ENCODE measurements around the gene DUS1L.
A peak's percentile ranks its signal among the peaks of the same experiment; 100 is the strongest.

Gene DUS1L

DNA sequence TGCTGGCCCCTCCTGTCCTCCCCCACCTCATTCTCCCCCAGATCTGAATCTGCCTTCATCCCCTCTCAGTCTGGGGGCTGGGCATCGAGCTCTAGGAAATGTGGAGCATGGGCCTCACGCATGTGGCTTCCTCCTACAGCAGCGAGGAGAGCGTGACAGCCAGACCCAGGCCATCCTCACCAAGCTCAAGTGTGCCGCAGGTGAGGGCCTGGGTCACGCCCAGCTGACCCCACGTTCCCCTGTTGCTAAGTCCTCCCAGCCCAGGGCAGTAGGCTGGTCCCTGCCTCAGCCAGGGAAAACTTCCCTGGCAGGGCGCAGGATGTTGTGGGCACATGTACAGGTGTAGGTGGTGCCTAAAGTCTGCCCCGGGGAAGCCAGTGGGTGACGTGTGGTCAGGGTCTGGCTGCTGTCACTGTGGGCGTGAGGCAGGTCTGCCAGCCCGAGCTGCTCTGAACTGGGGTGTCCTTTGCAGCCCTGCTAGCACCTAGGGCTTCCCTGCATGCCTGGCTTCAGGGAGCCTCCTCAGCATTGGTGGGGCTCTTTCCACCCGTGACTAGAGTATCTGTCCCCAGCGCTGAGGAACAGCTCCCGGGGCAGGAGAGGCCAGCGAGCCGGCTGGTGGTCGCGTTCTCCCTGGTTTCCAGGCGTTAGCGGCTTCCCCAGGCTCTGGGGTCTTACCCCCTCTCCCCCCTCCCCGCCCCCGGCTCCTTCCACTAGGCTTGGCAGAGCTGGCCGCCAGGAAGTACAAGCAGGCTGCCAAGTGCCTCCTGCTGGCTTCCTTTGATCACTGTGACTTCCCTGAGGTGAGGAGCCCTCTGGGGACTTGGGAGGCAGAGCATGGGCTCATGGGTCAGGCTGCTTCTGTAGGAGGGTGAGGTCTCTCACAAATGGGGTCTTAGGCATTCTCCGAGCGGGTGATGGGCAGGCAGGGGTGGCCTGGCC, 10.3 kb downstream of the DUS1L start:
- in situ Hi-C loops (cut with MboI; ENCODE audit: low sequenced_read_pairs), result no loop called here
- Histone ChIP-seq H3K4me1 (peaks cover 3% of the 10 kb centered on the region; the same call in 1 of the 2 replicates), H3K36me3 (replicated peaks) (peaks cover 68% of the 10 kb centered on the region), H3K27me3 (ENCODE audit: low read depth) (no peaks in the 10 kb centered on the region), H3K4me3 (no peak overlapping the region), H3K9me3 (no peaks in the 10 kb centered on the region)
- no peak for DNase-seq (ENCODE audit: low spot score in 2 of 2)

DNA sequence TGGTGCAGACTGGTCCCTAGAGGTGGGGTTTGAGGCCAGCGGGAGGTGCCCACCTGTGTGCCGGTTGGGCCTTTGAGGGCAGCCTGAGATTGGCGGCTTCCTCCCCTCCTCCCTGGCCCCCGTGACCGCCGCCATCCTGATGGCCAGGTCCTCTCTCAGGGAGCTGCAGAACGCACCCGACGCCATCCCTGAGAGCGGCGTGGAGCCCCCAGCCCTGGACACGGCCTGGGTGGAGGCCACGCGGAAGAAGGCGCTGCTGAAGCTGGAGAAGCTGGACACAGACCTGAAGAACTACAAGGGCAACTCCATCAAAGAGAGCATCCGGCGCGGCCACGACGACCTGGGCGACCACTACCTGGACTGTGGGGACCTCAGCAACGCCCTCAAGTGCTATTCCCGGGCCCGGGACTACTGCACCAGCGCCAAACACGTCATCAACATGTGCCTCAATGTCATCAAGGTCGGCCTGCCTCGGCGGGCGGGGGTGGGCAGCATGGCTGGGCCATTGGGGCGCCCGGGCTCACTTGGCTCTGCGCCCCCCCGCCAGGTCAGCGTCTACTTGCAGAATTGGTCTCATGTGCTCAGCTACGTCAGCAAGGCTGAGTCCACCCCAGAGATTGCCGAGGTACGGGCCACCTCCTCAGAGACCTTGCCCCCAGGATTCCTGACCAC, 11.1 kb downstream of the DUS1L start:
- Histone ChIP-seq H3K36me3 (replicated peaks) (peaks cover 62% of the 10 kb centered on the region), H3K27me3 (ENCODE audit: low read depth) (no peaks in the 10 kb centered on the region), H3K9me3 (no peaks in the 10 kb centered on the region), H3K4me1 (peaks cover 3% of the 10 kb centered on the region; the same call in 1 of the 2 replicates), H3K4me3 (no peak overlapping the region)
- no peak for DNase-seq (ENCODE audit: low spot score in 2 of 2)
- in situ Hi-C loops (cut with MboI; ENCODE audit: low sequenced_read_pairs), result no loop called here

GRCh38 chr17:82053556-82054263, 11.9 kb downstream of the DUS1L start:
- no peaks in the 10 kb centered on the region for H3K27me3 ChIP-seq (ENCODE audit: low read depth)
- in situ Hi-C loops (cut with MboI; ENCODE audit: low sequenced_read_pairs), result no loop called here
- H3K4me1 ChIP-seq, result peaks cover 3% of the 10 kb centered on the region; the same call in 1 of the 2 replicates
- H3K9me3 ChIP-seq, result no peaks in the 10 kb centered on the region
- DNase-seq (ENCODE audit: low spot score in 2 of 2), result no peak
- H3K4me3 ChIP-seq, result peak overlapping the region; percentile 71; the same call in 1 of the 2 replicates
- peaks cover 59% of the 10 kb centered on the region for H3K36me3 ChIP-seq (replicated peaks)

- in situ Hi-C loops (cut with MboI; ENCODE audit: low sequenced_read_pairs), result no loop called here
- H3K36me3 ChIP-seq (replicated peaks), result peaks cover 53% of the 10 kb centered on the region
- H3K4me3 ChIP-seq, result peak overlapping the region; percentile 71
- no peaks in the 10 kb centered on the region for H3K9me3 ChIP-seq
- H3K27me3 ChIP-seq (ENCODE audit: low read depth), result no peaks in the 10 kb centered on the region
- DNase-seq (ENCODE audit: low spot score in 2 of 2), result no peak
- H3K4me1 ChIP-seq, result peaks cover 3% of the 10 kb centered on the region; the same call in 1 of the 2 replicates
Observed at GRCh38 chr17:82053130-82053529, 12.5 kb downstream of the DUS1L start.

- H3K36me3 ChIP-seq (replicated peaks), result peaks cover 48% of the 10 kb centered on the region
- in situ Hi-C loops (cut with MboI; ENCODE audit: low sequenced_read_pairs), result no loop called here
- DNase-seq (ENCODE audit: low spot score in 2 of 2), result no peak
Observed at GRCh38 chr17:82052638-82053059, 13.0 kb downstream of the DUS1L start.

DNA sequence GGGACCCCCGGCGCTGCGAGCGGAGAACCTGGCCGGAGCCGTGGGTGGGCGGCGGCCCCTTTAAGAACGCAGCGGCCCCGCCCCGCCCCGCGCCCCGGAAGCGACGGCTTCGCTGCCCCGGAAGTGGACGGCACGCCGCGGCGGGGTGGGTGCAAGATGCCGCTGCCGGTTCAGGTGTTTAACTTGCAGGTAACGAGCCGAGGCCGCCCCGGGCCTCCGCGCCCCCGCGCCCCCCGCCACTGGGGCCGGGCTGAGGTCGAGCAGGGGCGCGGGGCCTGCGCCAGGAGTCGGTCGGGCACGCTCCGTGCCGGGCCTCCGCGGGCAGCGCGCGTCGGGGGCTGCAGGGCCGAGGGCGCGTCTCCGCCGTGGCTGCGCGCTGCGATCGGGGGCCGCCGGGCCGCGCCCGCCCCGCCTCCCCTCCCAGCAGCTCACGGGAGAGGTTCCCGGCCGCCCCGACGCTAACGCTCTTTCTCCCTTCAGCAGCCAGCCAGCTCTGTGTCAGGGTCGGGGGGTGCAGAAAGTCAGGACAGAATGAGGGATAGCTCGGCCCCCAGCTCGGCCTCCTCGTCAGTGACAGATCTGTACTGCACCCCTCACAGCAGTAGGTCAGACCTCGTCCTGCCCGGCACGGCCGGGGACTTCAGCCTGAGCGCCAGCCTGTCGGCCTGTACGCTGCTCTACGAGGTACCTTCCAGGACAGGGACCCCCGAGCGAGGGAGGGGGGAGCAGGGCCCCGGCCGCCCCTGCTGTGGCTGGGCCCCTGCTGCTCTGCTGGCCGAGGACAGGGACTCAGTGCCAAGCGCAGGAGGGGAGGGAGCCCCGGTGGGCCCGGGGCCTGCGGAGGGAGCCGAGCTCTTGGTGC, 13.6 kb downstream of the DUS1L start, which contains the start of the genes GPS1 and RFNG:
TSS of gene GPS1 (plus strand) at position 123 of the 862 bp plus-strand sequence. CDS start at position 157, 34 bp downstream.
TSS of gene RFNG (minus strand) at position 36 of the 862 bp plus-strand sequence. CDS start 45 bp downstream, outside the sequence.
- in situ Hi-C loops (cut with MboI; ENCODE audit: low sequenced_read_pairs), result no loop called here
- Histone ChIP-seq H3K36me3 (replicated peaks) (peaks cover 42% of the 10 kb centered on the region), H3K27me3 (ENCODE audit: low read depth) (no peaks in the 10 kb centered on the region), H3K9me3 (no peaks in the 10 kb centered on the region), H3K4me1 (peaks cover 3% of the 10 kb centered on the region; the same call in 1 of the 2 replicates), H3K4me3 (peak within 1 kb of the TSS; percentile 71)
- peak; percentile 62 to 86 for DNase-seq (ENCODE audit: low spot score in 2 of 2)

More at GRCh38 chr17:82052638-82053059, 13.0 kb downstream of the DUS1L start:
- Histone ChIP-seq H3K4me1 (peaks cover 3% of the 10 kb centered on the region; the same call in 1 of the 2 replicates), H3K4me3 (peak overlapping the region; percentile 71), H3K27me3 (ENCODE audit: low read depth) (no peaks in the 10 kb centered on the region), H3K9me3 (no peaks in the 10 kb centered on the region)

- H3K4me3 ChIP-seq, result peak overlapping the region; percentile 71
- H3K36me3 ChIP-seq (replicated peaks), result peaks cover 32% of the 10 kb centered on the region
- DNase-seq (ENCODE audit: low spot score in 2 of 2), result no peak
- H3K27me3 ChIP-seq (ENCODE audit: low read depth), result no peaks in the 10 kb centered on the region
- no peaks in the 10 kb centered on the region for H3K9me3 ChIP-seq
- in situ Hi-C loops (cut with MboI; ENCODE audit: low sequenced_read_pairs), result no loop called here
- H3K4me1 ChIP-seq, result peaks cover 3% of the 10 kb centered on the region; the same call in 1 of the 2 replicates
Observed at GRCh38 chr17:82050761-82051641, 14.6 kb downstream of the DUS1L start.

DNA sequence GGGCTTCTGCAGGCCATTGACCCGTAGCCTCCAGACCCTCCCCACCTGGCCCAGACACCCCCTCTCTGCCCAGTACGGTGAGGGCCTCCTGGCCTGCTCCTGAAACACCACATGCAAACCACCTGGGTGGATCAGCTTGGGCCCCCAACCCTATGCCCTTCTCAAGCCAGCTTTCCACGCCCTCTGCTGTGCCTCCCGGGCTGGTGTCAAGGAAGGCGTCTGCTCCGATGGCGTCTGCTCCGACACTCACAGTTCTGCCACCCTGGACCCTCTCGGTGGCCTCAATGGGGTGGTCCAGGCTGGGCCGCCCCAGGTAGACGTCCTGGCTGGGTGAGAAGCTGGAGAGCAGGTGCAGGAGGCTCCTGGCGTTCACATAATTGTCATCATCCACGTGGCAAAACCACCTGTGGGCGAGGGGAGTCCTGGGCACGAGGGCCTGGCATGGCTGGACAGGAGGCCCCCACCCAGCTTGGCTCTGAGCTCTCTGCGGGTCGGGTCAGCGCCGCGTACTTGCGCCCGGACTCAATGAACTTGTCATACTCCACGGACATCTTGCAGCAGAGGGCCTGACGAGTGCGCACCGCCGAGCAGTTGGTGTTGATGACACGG, 15.3 kb downstream of the DUS1L start:
- Histone ChIP-seq H3K36me3 (replicated peaks) (peaks cover 28% of the 10 kb centered on the region), H3K4me3 (peak overlapping the region; percentile 71), H3K27me3 (ENCODE audit: low read depth) (no peaks in the 10 kb centered on the region), H3K9me3 (no peaks in the 10 kb centered on the region), H3K4me1 (peaks cover 3% of the 10 kb centered on the region; the same call in 1 of the 2 replicates)
- in situ Hi-C loops (cut with MboI; ENCODE audit: low sequenced_read_pairs), result no loop called here
- no peak for DNase-seq (ENCODE audit: low spot score in 2 of 2)

GRCh38 chr17:82049521-82049971, 16.1 kb downstream of the DUS1L start:
- H3K27me3 ChIP-seq (ENCODE audit: low read depth), result no peaks in the 10 kb centered on the region
- in situ Hi-C loops (cut with MboI; ENCODE audit: low sequenced_read_pairs), result no loop called here
- H3K36me3 ChIP-seq (replicated peaks), result peaks cover 21% of the 10 kb centered on the region
- H3K4me3 ChIP-seq, result no peak overlapping the region
- no peaks in the 10 kb centered on the region for H3K9me3 ChIP-seq
- no peak for DNase-seq (ENCODE audit: low spot score in 2 of 2)
- peaks cover 3% of the 10 kb centered on the region; the same call in 1 of the 2 replicates for H3K4me1 ChIP-seq

DNA sequence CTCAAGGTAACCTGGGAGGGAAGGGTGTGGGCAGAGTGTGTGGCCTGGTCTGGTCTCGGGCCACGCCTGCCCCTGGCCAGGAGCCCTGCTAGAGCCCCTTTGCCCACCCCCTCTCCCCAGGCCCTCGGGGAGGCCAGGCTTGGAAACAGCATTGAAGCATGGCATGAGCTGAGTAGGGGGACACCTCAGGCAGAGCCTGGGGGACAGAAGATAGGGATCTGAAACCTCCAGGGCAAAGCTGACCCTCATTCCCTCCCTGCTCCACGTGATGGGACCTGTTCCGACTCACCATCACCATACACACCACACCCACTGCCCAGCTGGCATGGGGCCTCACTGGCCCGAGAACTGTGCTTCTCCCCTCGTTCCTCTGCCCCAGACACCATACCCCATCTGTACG, 16.5 kb downstream of the DUS1L start:
- Histone ChIP-seq H3K36me3 (replicated peaks) (peaks cover 16% of the 10 kb centered on the region), H3K9me3 (no peaks in the 10 kb centered on the region), H3K4me1 (peaks cover 3% of the 10 kb centered on the region; the same call in 1 of the 2 replicates), H3K27me3 (ENCODE audit: low read depth) (no peaks in the 10 kb centered on the region), H3K4me3 (no peak overlapping the region)
- DNase-seq (ENCODE audit: low spot score in 2 of 2), result no peak
- in situ Hi-C loops (cut with MboI; ENCODE audit: low sequenced_read_pairs), result no loop called here

DNA sequence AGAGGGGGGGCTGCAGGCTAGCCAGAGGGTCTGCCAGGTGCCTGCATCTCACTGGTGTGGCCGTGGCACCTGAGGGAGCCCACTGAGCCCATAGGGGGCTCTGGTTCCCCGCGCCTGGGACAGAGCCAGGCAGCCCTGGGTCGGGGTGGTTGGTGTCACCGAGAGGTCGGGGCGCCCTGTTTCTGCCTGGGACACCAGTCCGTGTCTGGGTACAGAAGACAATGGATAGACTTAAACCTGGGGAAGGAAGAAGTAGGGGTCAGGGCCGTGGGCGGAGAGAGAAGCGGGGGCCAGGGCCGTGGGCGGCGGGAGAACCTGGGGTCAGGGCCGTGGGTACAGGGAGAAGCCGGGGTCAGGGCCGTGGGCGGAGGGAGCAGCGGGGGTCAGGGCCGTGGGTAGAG, 17.0 kb downstream of the DUS1L start:
- Histone ChIP-seq H3K9me3 (no peaks in the 10 kb centered on the region), H3K27me3 (ENCODE audit: low read depth) (no peaks in the 10 kb centered on the region), H3K36me3 (replicated peaks) (peaks cover 11% of the 10 kb centered on the region), H3K4me3 (no peak overlapping the region), H3K4me1 (peaks cover 3% of the 10 kb centered on the region; the same call in 1 of the 2 replicates)
- DNase-seq (ENCODE audit: low spot score in 2 of 2), result no peak
- in situ Hi-C loops (cut with MboI; ENCODE audit: low sequenced_read_pairs), result no loop called here

Measured in HAP-1 (cell line).